Stimulated activated CD8-positive, alpha-beta memory T cell treated with anti-CD3 and anti-CD28 coated beads, Interleukin-15, amount 100 ng/mL, for 24 hours (primary cell): ENCODE results near the gene ACKR3.

Experiments used
- DNase-seq: peaks from one replicate; pipeline ENCODE4 v3.0.0-alpha.2; 2020; ENCODE audit warnings: low read depth

Gene ACKR3

GRCh38 chr2:236570081-236570868 is 650 bp downstream of the ACKR3 start:
- DNase-seq: no peak

GRCh38 chr2:236571145-236571544 is 1.5 kb downstream of the ACKR3 start:
- DNase-seq: no peak

GRCh38 chr2:236572482-236572881 is 2.9 kb downstream of the ACKR3 start:
- no peak for DNase-seq

- no peak for DNase-seq
Observed at GRCh38 chr2:236573066-236573929, 3.7 kb downstream of the ACKR3 start.

- no peak for DNase-seq
Observed at GRCh38 chr2:236574000-236574399, 4.4 kb downstream of the ACKR3 start.

- DNase-seq: no peak
Observed at GRCh38 chr2:236574424-236575145, 5.0 kb downstream of the ACKR3 start.

- no peak for DNase-seq
Observed at GRCh38 chr2:236575510-236575909, 5.9 kb downstream of the ACKR3 start.

- no peak for DNase-seq
Observed at GRCh38 chr2:236576087-236576486, 6.5 kb downstream of the ACKR3 start.

- DNase-seq: no peak
Observed at GRCh38 chr2:236576953-236577352, 7.3 kb downstream of the ACKR3 start.

- DNase-seq: no peak
Observed at GRCh38 chr2:236577481-236578410, 8.1 kb downstream of the ACKR3 start.

- DNase-seq: no peak
Observed at GRCh38 chr2:236578411-236578846, 8.8 kb downstream of the ACKR3 start.

- DNase-seq: no peak
Observed at GRCh38 chr2:236579048-236579745, 9.6 kb downstream of the ACKR3 start.

GRCh38 chr2:236579746-236580315 is 10.2 kb downstream of the ACKR3 start:
- DNase-seq: no peak

GRCh38 chr2:236580746-236581355 is 11.2 kb downstream of the ACKR3 start:
- DNase-seq: no peak

GRCh38 chr2:236581546-236581945 is 11.9 kb downstream of the ACKR3 start:
- no peak for DNase-seq

GRCh38 chr2:236582968-236583367 is 13.3 kb downstream of the ACKR3 start:
- DNase-seq: no peak

GRCh38 chr2:236583621-236584203 is 14.1 kb downstream of the ACKR3 start:
- no peak for DNase-seq

- no peak for DNase-seq
Observed at GRCh38 chr2:236584521-236585384, 15.1 kb downstream of the ACKR3 start.

- DNase-seq: no peak
Observed at GRCh38 chr2:236585966-236586365, 16.3 kb downstream of the ACKR3 start.
